HCT116 (cell line): ENCODE data around the gene PRKACG. TPM values are rescaled to one million over a fixed set of nuclear protein-coding genes. Genes with fewer than 3 reads are reported as not detected.

Source experiments
- ATAC-seq: fragments of 200-7000 bp; cut with Tn5 transposase; 2 replicates; pipeline ENCODE4 v1.9.1; 2020; ENCODE audit warnings: mild to moderate bottlenecking, moderate library complexity
- BruUV-seq: library from RNA; stranded (reverse); fragments of 400-500 nt; replicated peaks from 2 replicates; lab custom pipeline; 2021; lab: Mats Ljungman, UMichigan
- CTCF ChIA-PET: fragments of 300-600 bp; sonication (Branson Sonifier 250); formaldehyde crosslinking; loops from one replicate; lab custom pipeline; 2021; ENCODE audit warnings: antibody characterized with exemption; lab: Charles Lee
- POLR2A ChIA-PET: fragments of 300-600, 350-600 bp; sonication (Branson Sonifier 250); formaldehyde crosslinking; loops from one replicate; lab custom pipeline; 2021; ENCODE audit warnings: antibody characterized with exemption; lab: Charles Lee
- RAD21 ChIA-PET, 2 experiments: fragments of 300-600 bp; sonication (Branson Sonifier 250); formaldehyde crosslinking; loops; one replicate each; lab custom pipeline; 2023; ENCODE audit warnings: low total read pairs in 2 of 2; ENCODE audit not compliant: uncharacterized antibody in 2 of 2, unreplicated experiment in 2 of 2, low non-redundant PET in 1 of 2; lab: Charles Lee
- DNase-seq: peaks from one replicate; pipeline ENCODE4 v3.0.0-alpha.2; 2010; ENCODE audit warnings: low read depth, low spot score
- H2AFZ ChIP-seq: fragments of 200-600 bp; shearing (Covaris generic), sonication (generic); 2 replicates; pipeline ENCODE4 v1.6.1; 2017; ENCODE audit warnings: low read depth, mixed run types, mixed read lengths, antibody characterized with exemption, low read length; ENCODE audit not compliant: poor library complexity, severe bottlenecking
- H3K27ac ChIP-seq: 2 replicates; pipeline ENCODE4 v1.5.1; 2012; ENCODE audit warnings: low read depth, low read length
- H3K27me3 ChIP-seq: fragments of 200-600 bp; sonication (generic); 2 replicates; pipeline ENCODE4 v1.6.1; 2016; ENCODE audit warnings: mixed run types, low read length, mixed read lengths; ENCODE audit not compliant: insufficient read depth
- H3K36me3 ChIP-seq, 2 experiments: fragments of 200-500 bp in 1 of 2; fragments of 200-600 bp in 1 of 2; sonication (Bioruptor generic) in 1 of 2; sonication (generic) in 1 of 2; 2 replicates each; pipeline versions ENCODE4 v1.5.1 to v1.6.1; 2014 to 2016; ENCODE audit warnings: low read length in 2 of 2, inconsistent platforms in 1 of 2, mixed read lengths in 1 of 2, mixed run types in 1 of 2; ENCODE audit not compliant: insufficient read depth in 2 of 2, control insufficient read depth in 1 of 2
- H3K4me1 ChIP-seq, 2 experiments: fragments of 200-600 bp in 1 of 2; sonication (generic) in 1 of 2; 2 replicates each; pipeline versions ENCODE4 v1.5.1 to v1.6.1; 2012 to 2017; ENCODE audit warnings: low read length in 2 of 2, inconsistent platforms in 1 of 2, mild to moderate bottlenecking in 1 of 2, mixed read lengths in 1 of 2, mixed run types in 1 of 2, moderate library complexity in 1 of 2; ENCODE audit not compliant: insufficient read depth in 2 of 2, control insufficient read depth in 1 of 2
- H3K4me2 ChIP-seq: fragments of 200-600 bp; sonication (generic); 2 replicates; pipeline ENCODE4 v1.6.1; 2017; ENCODE audit warnings: mixed run types, low read length, mixed read lengths
- H3K4me3 ChIP-seq, 2 experiments: fragments of 200-600 bp in 1 of 2; sonication (generic) in 1 of 2; replicated peaks in 1 of 2; 2 replicates each; pipeline ENCODE4 v1.5.1; 2011 to 2016; ENCODE audit warnings: low read length in 2 of 2, control low read depth in 1 of 2, low read depth in 1 of 2, mild to moderate bottlenecking in 1 of 2, mixed read lengths in 1 of 2, mixed run types in 1 of 2
- H3K79me2 ChIP-seq: fragments of 200-600 bp; sonication (generic); 2 replicates; pipeline ENCODE4 v1.6.1; 2017; ENCODE audit warnings: mild to moderate bottlenecking, mixed run types, low read length, moderate library complexity, mixed read lengths; ENCODE audit not compliant: insufficient read depth
- H3K9ac ChIP-seq: fragments of 200-600 bp; sonication (generic); 2 replicates; pipeline ENCODE4 v1.6.1; 2016; ENCODE audit warnings: low read length, mixed read lengths
- H3K9me2 ChIP-seq: fragments of 200-600 bp; sonication (generic), shearing (Covaris generic); 2 replicates; pipeline ENCODE4 v1.6.1; 2017; ENCODE audit warnings: mixed run types, mild to moderate bottlenecking, moderate library complexity; ENCODE audit not compliant: insufficient read depth
- H3K9me3 ChIP-seq, 2 experiments: fragments of 200-500 bp in 1 of 2; fragments of 200-600 bp in 1 of 2; sonication (Bioruptor generic) in 1 of 2; sonication (generic) in 1 of 2; 2 replicates each; pipeline ENCODE4 v1.6.1; 2014 to 2017; ENCODE audit warnings: low read length in 2 of 2, mixed read lengths in 2 of 2, inconsistent platforms in 1 of 2, low read depth in 1 of 2, mild to moderate bottlenecking in 1 of 2, mixed run types in 1 of 2, moderate library complexity in 1 of 2; ENCODE audit not compliant: control insufficient read depth in 1 of 2, insufficient read depth in 1 of 2
- H4K20me1 ChIP-seq: fragments of 200-600 bp; sonication (generic), shearing (Covaris generic); 2 replicates; pipeline ENCODE4 v1.6.1; 2017; ENCODE audit warnings: mixed run types, mild to moderate bottlenecking, moderate library complexity; ENCODE audit not compliant: insufficient read depth
- CEBPB ChIP-seq: IDR thresholded peaks from 2 replicates; pipeline ENCODE4 v1.6.1; 2012; ENCODE audit warnings: low read depth
- ELF1 ChIP-seq: IDR thresholded peaks from 2 replicates; pipeline ENCODE4 v1.6.1; 2012; ENCODE audit warnings: low read depth, borderline replicate concordance
- FOSL1 ChIP-seq: IDR thresholded peaks from 2 replicates; pipeline ENCODE4 v1.6.1; 2012; ENCODE audit warnings: low read depth
- JUND ChIP-seq: IDR thresholded peaks from 2 replicates; pipeline ENCODE4 v1.6.1; 2012
- REST ChIP-seq: IDR thresholded peaks from 2 replicates; pipeline ENCODE4 v1.6.1; 2012; ENCODE audit warnings: low read depth
- SIN3A ChIP-seq: IDR thresholded peaks from 2 replicates; pipeline ENCODE4 v1.6.1; 2012; ENCODE audit warnings: low read depth
- SRF ChIP-seq: IDR thresholded peaks from 2 replicates; pipeline ENCODE4 v1.6.1; 2012; ENCODE audit warnings: low read depth
- TCF7L2 ChIP-seq: IDR thresholded peaks from 2 replicates; pipeline ENCODE4 v1.7.0; 2011; ENCODE audit warnings: borderline replicate concordance, inconsistent platforms; ENCODE audit not compliant: insufficient read depth, insufficient read length; ENCODE audit errors: extremely low read depth
- YY1 ChIP-seq: IDR thresholded peaks from 2 replicates; pipeline ENCODE4 v1.6.1; 2011; ENCODE audit warnings: low read length, low read depth, moderate library complexity, mild to moderate bottlenecking; ENCODE audit not compliant: insufficient replicate concordance; ENCODE audit errors: extremely low read depth
- ZBTB33 ChIP-seq: IDR thresholded peaks from 2 replicates; pipeline ENCODE4 v1.6.1; 2011; ENCODE audit warnings: mild to moderate bottlenecking, low read length, moderate library complexity; ENCODE audit not compliant: insufficient replicate concordance; ENCODE audit errors: extremely low read depth
- ZFX ChIP-seq: fragments of 450-650 bp; IDR thresholded peaks from 2 replicates; pipeline ENCODE4 v1.6.1; 2017
- ZNF274 ChIP-seq: fragments of 200-500 bp; sonication (Bioruptor generic); IDR thresholded peaks from 2 replicates; pipeline ENCODE4 v1.6.1; 2014; ENCODE audit warnings: mild to moderate bottlenecking, low read depth, low read length, inconsistent platforms
- intact Hi-C: fragments of 100-400 bp; cut with micrococcal nuclease; formaldehyde crosslinking; loops from 2 replicates; pipeline ENCODE4 v1.10.0; 2022
- total RNA-seq: library from RNA; stranded (reverse); gene quantifications from one replicate; pipeline ENCODE4 v1.2.1, GENCODE V29; 2021; ENCODE audit not compliant: unreplicated experiment

The PRKACG gene
- total RNA-seq, 1 experiment from 2014 or later: not detected

GRCh38 chr9:68997666-68998065 is 16.2 kb downstream of the PRKACG start (continued):
- TF ChIP-seq REST: no peak
- no peak for TF ChIP-seq ELF1
- TF ChIP-seq CEBPB: no peak
- TF ChIP-seq SRF: no peak
- TF ChIP-seq TCF7L2: no peak
- TF ChIP-seq JUND: no peak
- no peak for TF ChIP-seq ZNF274
- TF ChIP-seq, all 23 proteins: peak for 0

- no TSS peak for BruUV-seq
- intact Hi-C loops: loop anchor here (10.0 kb wide), 1 partner anchor 242 kb away; no protein-coding TSS in a partner anchor
- RAD21 ChIA-PET: no interaction called here
- no peak overlapping the region for H2AFZ ChIP-seq
- no peaks in the 10 kb centered on the region for H3K79me2 ChIP-seq
- DNase-seq (no peak), ATAC-seq (no peak)
- no peaks in the 10 kb centered on the region for H3K36me3 ChIP-seq
- TF ChIP-seq ELF1 (no peak), ZBTB33 (no peak), REST (no peak), FOSL1 (no peak), ZFX (no peak), YY1 (no peak), SIN3A (no peak)
- no peaks in the 10 kb centered on the region for H3K9me2 ChIP-seq
- CTCF ChIA-PET: no interaction called here
- no peaks in the 10 kb centered on the region for H3K4me1 ChIP-seq
- no peak overlapping the region for H3K27ac ChIP-seq
- 0 out of 2 replicates have a peak, but pooled peaks cover 7% of the 10 kb centered on the region for H3K27me3 ChIP-seq
- no peaks in the 10 kb centered on the region for H3K9me3 ChIP-seq
- no peak overlapping the region for H3K4me2 ChIP-seq
- H3K9ac ChIP-seq: no peak overlapping the region
- POLR2A ChIA-PET: no interaction called here
- no peak overlapping the region for H3K4me3 ChIP-seq
- no peaks in the 10 kb centered on the region for H4K20me1 ChIP-seq
These were observed 17.5 kb downstream of the PRKACG start for GRCh38 chr9:68996462-68996861.
